Mesothelial cell of epicardium (in vitro differentiated cells): ENCODE data around the gene TOM1L2. TPM values are rescaled to one million over a fixed set of nuclear protein-coding genes. Genes with fewer than 3 reads are reported as not detected.
"Not testable (repeated sequence)": the region's sequence is repeated elsewhere in the genome, so short reads cannot be mapped to it uniquely, and the experiment has no call there.

Experiments used
- DNase-seq, 2 experiments: peaks; one replicate each; pipeline ENCODE4 v3.0.0; 2021; ENCODE audit warnings: low spot score in 2 of 2; ENCODE audit not compliant: unreplicated experiment in 2 of 2
- H3K27ac Mint-ChIP-seq: 2 replicates; pipeline ENCODE4 v1.8.0; 2021; ENCODE audit warnings: mixed read lengths
- H3K27me3 Mint-ChIP-seq: 2 replicates; pipeline ENCODE4 v1.8.0; 2021; ENCODE audit warnings: low read depth, mixed read lengths
- H3K36me3 Mint-ChIP-seq: 2 replicates; pipeline ENCODE4 v1.8.0; 2021; ENCODE audit warnings: mixed read lengths
- H3K4me1 Mint-ChIP-seq: 2 replicates; pipeline ENCODE4 v1.8.0; 2021; ENCODE audit warnings: mixed read lengths
- H3K4me3 Mint-ChIP-seq: 2 replicates; pipeline ENCODE4 v1.8.0; 2021; ENCODE audit warnings: mild to moderate bottlenecking, moderate library complexity, mixed read lengths
- H3K9me3 Mint-ChIP-seq: 2 replicates; pipeline ENCODE4 v1.8.0; 2021; ENCODE audit warnings: mixed read lengths
- total RNA-seq: library from RNA; stranded (reverse); gene quantifications from 3 replicates; pipeline ENCODE4 v1.2.1, GENCODE V29; 2021
- TF ChIP-seq, protein P1 (sequence below): fragments of 200-600 bp; sonication (generic); IDR thresholded peaks from one replicate; pipeline ENCODE4 v1.5.0; 2021; ENCODE audit warnings: antibody characterized with exemption; ENCODE audit not compliant: unreplicated experiment

The TOM1L2 gene
- total RNA-seq, 1 donor from 2014 or later = 126 TPM

DNA sequence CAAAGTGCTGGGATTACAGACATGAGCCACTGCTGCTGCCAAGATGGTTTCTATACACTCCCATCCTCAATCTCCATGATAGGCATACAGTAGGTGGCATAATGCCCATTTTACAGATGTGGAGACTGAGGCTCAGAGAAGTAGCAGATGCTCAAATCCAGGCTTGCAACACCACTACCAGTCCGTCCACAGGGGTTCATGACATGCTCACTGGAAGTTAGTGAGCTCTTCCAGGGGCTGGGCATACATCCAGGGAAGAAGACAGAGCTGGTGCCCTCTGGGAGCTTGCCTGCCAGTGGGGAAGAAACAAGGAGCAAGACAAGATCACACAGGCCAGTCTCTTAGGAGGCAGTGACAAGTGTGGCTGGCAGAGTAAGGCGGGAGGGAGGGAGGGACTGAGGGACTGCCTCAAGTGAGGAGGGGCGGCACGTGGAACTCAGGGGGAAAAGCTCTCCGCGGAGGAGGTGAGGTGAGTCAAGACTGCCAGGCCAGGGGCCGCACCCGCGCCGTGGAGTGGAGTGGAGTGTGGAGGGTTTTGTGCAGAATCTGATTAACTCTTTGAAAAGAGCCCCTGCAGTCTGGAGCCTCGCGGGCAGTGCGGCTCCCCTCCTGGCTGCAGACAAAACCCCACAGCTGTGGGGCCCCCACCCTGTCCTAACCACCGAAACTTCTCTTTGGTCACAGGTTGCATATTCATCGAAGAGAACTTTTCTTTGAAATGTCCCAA is 163.3 kb downstream of the TOM1L2 start:
- H3K27me3 Mint-ChIP-seq = no peaks in the 10 kb centered on the region
- H3K9me3 Mint-ChIP-seq = no peaks in the 10 kb centered on the region
- H3K27ac Mint-ChIP-seq = peak overlapping the region; percentile 79
- TF ChIP-seq, protein P1, sequence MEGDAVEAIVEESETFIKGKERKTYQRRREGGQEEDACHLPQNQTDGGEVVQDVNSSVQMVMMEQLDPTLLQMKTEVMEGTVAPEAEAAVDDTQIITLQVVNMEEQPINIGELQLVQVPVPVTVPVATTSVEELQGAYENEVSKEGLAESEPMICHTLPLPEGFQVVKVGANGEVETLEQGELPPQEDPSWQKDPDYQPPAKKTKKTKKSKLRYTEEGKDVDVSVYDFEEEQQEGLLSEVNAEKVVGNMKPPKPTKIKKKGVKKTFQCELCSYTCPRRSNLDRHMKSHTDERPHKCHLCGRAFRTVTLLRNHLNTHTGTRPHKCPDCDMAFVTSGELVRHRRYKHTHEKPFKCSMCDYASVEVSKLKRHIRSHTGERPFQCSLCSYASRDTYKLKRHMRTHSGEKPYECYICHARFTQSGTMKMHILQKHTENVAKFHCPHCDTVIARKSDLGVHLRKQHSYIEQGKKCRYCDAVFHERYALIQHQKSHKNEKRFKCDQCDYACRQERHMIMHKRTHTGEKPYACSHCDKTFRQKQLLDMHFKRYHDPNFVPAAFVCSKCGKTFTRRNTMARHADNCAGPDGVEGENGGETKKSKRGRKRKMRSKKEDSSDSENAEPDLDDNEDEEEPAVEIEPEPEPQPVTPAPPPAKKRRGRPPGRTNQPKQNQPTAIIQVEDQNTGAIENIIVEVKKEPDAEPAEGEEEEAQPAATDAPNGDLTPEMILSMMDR = no peak
- no peak for DNase-seq
- H3K36me3 Mint-ChIP-seq = peaks cover 20% of the 10 kb centered on the region
- H3K4me1 Mint-ChIP-seq = peaks cover 45% of the 10 kb centered on the region
- peak overlapping the region; percentile 19 for H3K4me3 Mint-ChIP-seq

DNA sequence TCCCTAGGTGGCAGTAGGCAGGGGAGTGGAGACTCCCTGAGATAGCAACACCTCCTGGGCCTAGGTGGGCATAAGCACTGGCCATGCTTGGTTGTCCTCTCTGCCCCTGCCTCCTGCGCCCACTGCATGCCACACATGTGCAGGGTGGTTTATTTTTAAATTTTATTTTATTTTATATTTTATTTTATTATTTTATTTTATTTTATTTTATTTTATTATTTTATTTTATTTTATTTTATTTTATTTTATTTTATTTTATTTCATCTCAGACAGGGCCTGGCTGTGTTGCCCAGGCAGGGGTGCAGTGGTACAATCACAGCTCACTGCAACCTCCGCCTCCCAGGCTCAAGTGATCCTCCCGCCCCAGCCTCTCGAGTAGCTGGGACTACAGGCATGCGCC is 164.0 kb downstream of the TOM1L2 start:
- H3K27me3 Mint-ChIP-seq, H3K4me3 Mint-ChIP-seq, H3K27ac Mint-ChIP-seq, DNase-seq, H3K9me3 Mint-ChIP-seq: not testable (repeated sequence)
- peaks cover 24% of the 10 kb centered on the region for H3K36me3 Mint-ChIP-seq
- peaks cover 48% of the 10 kb centered on the region for H3K4me1 Mint-ChIP-seq

DNA sequence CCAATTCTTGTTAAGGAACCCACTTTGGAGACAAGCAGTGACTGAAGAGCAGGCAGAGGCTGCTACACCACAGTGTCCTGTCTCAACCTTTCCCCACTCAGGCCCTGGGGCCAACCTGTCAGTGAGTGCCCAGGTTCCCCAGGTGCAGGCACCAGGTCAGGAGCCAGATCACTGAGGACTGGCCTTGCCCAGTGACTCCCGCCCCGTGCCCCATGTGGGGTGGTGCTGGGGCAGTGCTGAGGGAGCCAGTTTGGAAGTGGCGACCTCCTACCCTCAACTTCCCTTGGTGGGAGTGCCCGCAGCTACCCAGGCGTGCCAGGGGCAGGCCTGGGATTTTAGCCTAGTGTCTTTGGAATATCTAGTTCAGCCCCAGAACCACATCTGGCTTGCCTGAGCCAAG is 164.8 kb downstream of the TOM1L2 start:
- Mint-ChIP-seq H3K4me1 (peaks cover 48% of the 10 kb centered on the region), H3K27me3 (no peaks in the 10 kb centered on the region), H3K4me3 (no peak overlapping the region), H3K27ac (no peak overlapping the region), H3K36me3 (peaks cover 24% of the 10 kb centered on the region), H3K9me3 (no peaks in the 10 kb centered on the region)
- TF ChIP-seq, protein P1 = no peak
- DNase-seq = no peak

DNA sequence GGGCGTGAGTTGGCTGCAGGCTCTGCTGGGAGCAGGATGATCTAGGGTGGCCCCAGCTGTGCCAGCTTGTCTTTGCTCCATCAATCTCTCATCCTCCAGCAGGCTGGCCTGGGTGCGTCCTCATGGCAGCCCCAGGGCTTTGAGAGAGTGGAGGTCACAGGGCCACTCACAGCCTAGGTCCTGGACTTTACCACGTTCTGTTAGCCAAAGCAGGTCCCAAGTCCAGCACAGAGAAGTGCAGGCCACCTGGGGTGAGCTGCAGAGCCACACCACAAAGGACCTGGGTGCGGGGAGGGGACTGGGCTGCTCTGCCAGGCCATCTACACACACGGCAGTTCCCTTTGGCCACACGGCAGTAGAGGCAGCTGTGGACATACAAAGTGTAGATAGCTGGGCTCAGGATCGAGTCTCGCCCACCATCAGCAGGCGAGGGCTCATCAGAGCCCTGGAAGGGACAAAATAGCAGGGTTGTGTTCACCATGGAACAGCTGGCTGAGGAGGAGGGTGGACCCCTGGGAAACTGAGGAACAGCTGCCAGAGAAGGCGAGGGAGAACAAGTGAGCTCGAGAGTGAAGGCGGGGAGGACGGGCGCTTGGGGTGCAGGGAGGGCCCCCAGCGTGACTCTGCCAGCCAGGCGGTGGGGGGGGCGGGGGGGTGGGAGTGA is 165.5 kb downstream of the TOM1L2 start:
- DNase-seq = no peak
- Mint-ChIP-seq H3K27me3 (no peaks in the 10 kb centered on the region), H3K4me1 (peaks cover 41% of the 10 kb centered on the region), H3K36me3 (peaks cover 24% of the 10 kb centered on the region), H3K27ac (no peak overlapping the region), H3K9me3 (no peaks in the 10 kb centered on the region), H3K4me3 (no peak overlapping the region)
- TF ChIP-seq, protein P1 = no peak

DNA sequence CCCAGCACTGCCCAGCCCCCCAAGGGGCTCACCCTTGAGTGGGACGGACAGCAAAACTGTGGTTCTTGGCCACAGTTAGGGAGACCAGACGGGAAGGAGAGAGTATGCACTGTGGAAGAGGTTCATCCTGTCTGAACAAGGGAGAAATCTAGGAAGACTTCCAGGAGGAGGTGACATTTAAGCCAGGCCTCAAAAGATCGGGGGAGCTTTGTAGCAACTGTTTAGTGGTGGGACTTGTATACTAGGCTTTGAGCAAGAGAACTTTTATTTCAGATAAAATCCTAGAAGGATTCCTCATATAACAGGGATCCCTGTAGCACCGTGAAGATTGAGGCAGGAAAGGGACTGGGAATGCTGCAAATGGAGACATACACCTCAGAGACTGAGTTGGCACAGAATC is 166.2 kb downstream of the TOM1L2 start:
- no peaks in the 10 kb centered on the region for H3K9me3 Mint-ChIP-seq
- peak overlapping the region; percentile 44 for H3K27ac Mint-ChIP-seq
- TF ChIP-seq, protein P1 = no peak
- H3K27me3 Mint-ChIP-seq = no peaks in the 10 kb centered on the region
- no peak overlapping the region for H3K4me3 Mint-ChIP-seq
- peaks cover 24% of the 10 kb centered on the region for H3K36me3 Mint-ChIP-seq
- no peak for DNase-seq
- H3K4me1 Mint-ChIP-seq = peaks cover 34% of the 10 kb centered on the region

DNA sequence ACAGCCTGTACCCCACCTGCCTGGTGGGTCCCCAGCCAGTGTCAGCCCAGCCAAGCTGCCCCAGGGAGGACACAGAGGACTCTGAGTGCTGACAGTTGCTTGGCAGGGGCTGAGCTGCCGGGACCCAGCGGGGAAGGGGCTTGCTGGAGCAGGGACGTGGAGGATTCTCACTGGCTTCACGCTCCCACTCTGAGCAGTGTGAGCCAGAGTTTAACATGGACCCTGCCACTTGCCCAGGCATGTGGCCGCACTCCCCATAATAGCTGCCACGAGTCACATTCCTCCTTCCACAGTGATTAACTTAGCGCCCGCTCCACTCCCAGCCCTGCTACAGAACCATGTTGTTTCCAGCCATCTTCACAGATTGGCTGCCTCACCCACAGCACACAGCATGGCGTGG is 166.6 kb downstream of the TOM1L2 start:
- TF ChIP-seq, protein P1 = no peak
- no peaks in the 10 kb centered on the region for H3K9me3 Mint-ChIP-seq
- peak overlapping the region; percentile 44 for H3K27ac Mint-ChIP-seq
- no peak overlapping the region for H3K4me3 Mint-ChIP-seq
- no peaks in the 10 kb centered on the region for H3K27me3 Mint-ChIP-seq
- H3K4me1 Mint-ChIP-seq = peaks cover 30% of the 10 kb centered on the region
- DNase-seq = no peak
- H3K36me3 Mint-ChIP-seq = peaks cover 24% of the 10 kb centered on the region
